ENCODE measurements around the gene PLXNA2. TPM values are rescaled to one million over a fixed set of nuclear protein-coding genes. Genes with fewer than 3 reads are reported as not detected.

The PLXNA2 gene
- total and polyA plus RNA-seq, 2 of the 13 experiments (the other 11 are each of a cell fraction or from before 2014, with no cell fraction given) = 1.1 to 2.1 TPM

GRCh38 chr1:208238710-208239472 lies 5.3 kb downstream of the PLXNA2 start (continued):
- TF ChIP-seq CTCF (CRISPR knock-in tag; IDR thresholded peaks at IDR 0.05) (peak; percentile 48), SMC3 (IDR thresholded peaks at IDR 0.05; ENCODE audit: low read length) (peak; percentile 8; the same call in 1 of the 2 replicates), ETV6 (CRISPR knock-in tag; conservative IDR thresholded peaks at IDR 0.05) (no peak), SMYD3 (CRISPR knock-in tag; IDR thresholded peaks at IDR 0.05) (no peak), ZNF362 (CRISPR knock-in tag; IDR thresholded peaks at IDR 0.05; ENCODE audit: borderline replicate concordance) (peak; percentile 79; the same call in 1 of the 2 replicates), ZFX (CRISPR knock-in tag; IDR thresholded peaks at IDR 0.05; ENCODE audit: low read depth) (0 out of 2 replicates have a peak, but pooled peaks have one; percentile 20), HMG20A (CRISPR knock-in tag; IDR thresholded peaks at IDR 0.05; ENCODE audit: borderline replicate concordance) (no peak), MEIS1 (CRISPR knock-in tag; IDR thresholded peaks at IDR 0.05; ENCODE audit: borderline replicate concordance) (0 out of 2 replicates have a peak, but pooled peaks have one; percentile 23), TFDP2 (CRISPR knock-in tag; IDR thresholded peaks at IDR 0.05) (no peak)

Measured in HepG2 (cell line).